Natural killer cell treated with Interleukin-12 subunit alpha and Interleukin-12 subunit beta and Interleukin-15 and Interleukin-18, amount 100 ng/mL, for 72 hours (primary cell): Measurements from ENCODE around the gene VPS13A. TPM values are rescaled to one million over a fixed set of nuclear protein-coding genes. Genes with fewer than 3 reads are reported as not detected.
A peak's percentile ranks its signal among the peaks of the same experiment; 100 is the strongest.

ENCODE experiments used
- ATAC-seq, 2 donors: fragments of 150-1000 bp; cut with Tn5 transposase in 1 of 2; sonication (Bioruptor Pico), chemical (Tn5 transposase) in 1 of 2; 2 replicates each; pipeline ENCODE4 v1.10.0; 2021
- DNase-seq: peaks from one replicate; pipeline ENCODE4 v3.0.0; 2022; ENCODE audit warnings: low spot score
- H3K27ac Mint-ChIP-seq, 2 donors: 1 replicate in 1 of 2; 2 replicates in 1 of 2; pipeline ENCODE4 v1.8.0; 2022; ENCODE audit warnings: mixed read lengths in 2 of 2, mild to moderate bottlenecking in 1 of 2, moderate library complexity in 1 of 2
- H3K27me3 Mint-ChIP-seq, 2 donors: 1 replicate in 1 of 2; 2 replicates in 1 of 2; pipeline ENCODE4 v1.8.0; 2022; ENCODE audit warnings: mixed read lengths in 2 of 2
- H3K36me3 Mint-ChIP-seq: one replicate; pipeline ENCODE4 v1.8.0; 2022; ENCODE audit warnings: mixed read lengths
- H3K4me1 Mint-ChIP-seq, 2 donors: 1 replicate in 1 of 2; 2 replicates in 1 of 2; pipeline ENCODE4 v1.8.0; 2022; ENCODE audit warnings: low read depth in 2 of 2, mixed read lengths in 2 of 2, mild to moderate bottlenecking in 1 of 2
- H3K4me3 Mint-ChIP-seq: one replicate; pipeline ENCODE4 v1.8.0; 2022; ENCODE audit warnings: mixed read lengths
- H3K9me3 Mint-ChIP-seq: 2 replicates; pipeline ENCODE4 v1.8.0; 2022; ENCODE audit warnings: mixed read lengths
- total RNA-seq, 2 donors: library from RNA; stranded (reverse); gene quantifications; one replicate each; pipeline ENCODE4 v1.2.3, GENCODE V29; 2022

Gene VPS13A
- total RNA-seq, 2 donors from 2014 or later: 34.2 to 60.9 TPM

DNA sequence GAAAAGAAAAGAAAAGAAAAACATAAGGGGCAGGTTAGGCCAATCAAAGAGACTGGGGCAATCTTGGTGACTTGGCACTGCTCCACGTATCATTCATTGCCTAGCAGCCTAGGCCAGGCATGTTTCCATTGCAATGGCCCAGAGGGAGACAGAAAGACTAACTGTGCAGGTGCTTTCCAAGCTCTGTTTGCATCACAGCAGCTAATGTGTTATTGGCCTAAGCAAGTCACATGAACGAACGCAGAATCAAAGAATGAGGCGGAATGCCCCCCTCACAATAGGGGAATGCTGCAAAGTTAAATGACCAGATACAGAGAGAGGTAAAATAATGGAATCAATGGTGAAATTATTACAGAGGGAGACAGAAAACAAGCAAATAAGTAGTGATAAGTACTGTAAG lies 11.1 kb upstream of the VPS13A start:
- H3K36me3 Mint-ChIP-seq: no peaks in the 10 kb centered on the region
- ATAC-seq (no peak), DNase-seq (no peak)
- H3K4me1 Mint-ChIP-seq: no peaks in the 10 kb centered on the region
- no peak overlapping the region for H3K4me3 Mint-ChIP-seq
- H3K27me3 Mint-ChIP-seq: peaks cover 1 to 3% of the 10 kb centered on the region in 2 donors
- H3K27ac Mint-ChIP-seq: no peak overlapping the region
- H3K9me3 Mint-ChIP-seq: no peaks in the 10 kb centered on the region

DNA sequence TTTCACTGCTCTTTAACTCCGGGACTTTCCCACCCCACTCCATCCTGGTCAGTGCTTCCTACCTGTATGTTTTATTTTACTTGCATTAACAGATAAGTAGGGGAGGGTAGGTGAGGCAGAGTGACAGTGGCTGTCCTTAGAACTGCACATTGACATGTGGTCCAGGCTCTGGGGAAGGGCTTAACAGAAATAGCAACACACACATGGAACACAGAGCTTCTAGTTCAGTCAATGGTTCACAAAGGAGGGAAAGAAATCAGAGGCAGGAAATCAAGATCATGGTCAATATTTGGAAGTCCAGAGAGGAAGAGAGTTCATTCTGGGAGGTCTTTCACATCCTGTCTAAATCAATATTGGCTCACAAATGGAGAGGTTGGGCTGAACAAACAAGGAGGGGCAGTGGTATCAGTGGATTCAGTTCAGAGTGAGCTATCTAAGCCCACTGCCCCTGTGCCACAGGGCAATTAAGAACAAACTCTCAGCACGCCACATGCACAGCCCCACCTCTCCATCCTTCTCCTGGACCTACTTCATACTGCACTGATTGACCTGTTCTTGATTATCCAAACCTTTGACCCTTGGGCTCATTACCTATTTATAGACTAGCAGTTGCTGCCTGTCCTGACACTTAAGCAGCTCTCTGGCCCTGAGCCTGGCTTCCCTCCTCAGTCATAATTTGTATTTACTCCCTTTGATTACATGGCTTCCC lies 6.2 kb upstream of the VPS13A start:
- Mint-ChIP-seq H3K9me3 (no peaks in the 10 kb centered on the region), H3K36me3 (no peaks in the 10 kb centered on the region)
- peak in 1 of 2 donors; percentile 55 for ATAC-seq

DNA sequence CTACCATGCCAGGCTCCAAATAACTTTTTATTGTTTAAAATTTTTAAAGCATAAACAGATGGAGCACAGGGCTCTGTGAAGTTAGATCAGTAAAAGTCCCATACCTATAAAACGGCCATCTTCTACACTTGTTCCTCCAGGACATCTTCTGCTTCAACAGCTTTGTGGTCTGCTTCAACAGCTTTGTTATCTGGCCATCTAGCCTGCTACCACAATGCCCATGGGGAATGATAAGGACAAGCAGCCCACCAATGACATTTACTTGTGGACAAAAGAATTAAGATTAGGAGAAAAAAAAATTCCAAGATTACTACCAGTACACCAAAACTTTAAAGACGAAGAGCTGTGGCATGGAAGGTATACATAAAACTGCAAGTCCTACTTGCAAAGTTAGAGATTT lies 2.2 kb upstream of the VPS13A start:
- Mint-ChIP-seq H3K27me3 (no peaks in the 10 kb centered on the region), H3K4me3 (no peak overlapping the region), H3K36me3 (no peaks in the 10 kb centered on the region), H3K27ac (no peak overlapping the region), H3K9me3 (no peaks in the 10 kb centered on the region), H3K4me1 (peaks cover 19 to 20% of the 10 kb centered on the region in 2 donors)
- ATAC-seq (no peak), DNase-seq (no peak)

More for the DNA sequence above, 6.2 kb upstream of the VPS13A start:
- Mint-ChIP-seq H3K4me1 (no peaks in the 10 kb centered on the region), H3K4me3 (no peak overlapping the region), H3K27ac (no peak overlapping the region), H3K27me3 (no peaks in the 10 kb centered on the region)
- no peak for DNase-seq

- H3K27me3 Mint-ChIP-seq: no peaks in the 10 kb centered on the region
- ATAC-seq (no peak), DNase-seq (no peak)
- H3K36me3 Mint-ChIP-seq: no peaks in the 10 kb centered on the region
- no peak overlapping the region for H3K4me3 Mint-ChIP-seq
- H3K4me1 Mint-ChIP-seq: peaks cover 19 to 20% of the 10 kb centered on the region in 2 donors
- no peak overlapping the region for H3K27ac Mint-ChIP-seq
- no peaks in the 10 kb centered on the region for H3K9me3 Mint-ChIP-seq
Measured at GRCh38 chr9:77176106-77176505, 1.2 kb upstream of the VPS13A start.

GRCh38 chr9:77176686-77177142 lies 620 bp upstream of the VPS13A start:
- H3K4me3 Mint-ChIP-seq: peak overlapping the region; percentile 98
- DNase-seq: no peak
- peak overlapping the region; percentile 54 to 90 for H3K27ac Mint-ChIP-seq
- no peak for ATAC-seq
- no peaks in the 10 kb centered on the region for H3K27me3 Mint-ChIP-seq
- no peaks in the 10 kb centered on the region for H3K36me3 Mint-ChIP-seq
- H3K4me1 Mint-ChIP-seq: peaks cover 19 to 20% of the 10 kb centered on the region in 2 donors
- H3K9me3 Mint-ChIP-seq: no peaks in the 10 kb centered on the region

DNA sequence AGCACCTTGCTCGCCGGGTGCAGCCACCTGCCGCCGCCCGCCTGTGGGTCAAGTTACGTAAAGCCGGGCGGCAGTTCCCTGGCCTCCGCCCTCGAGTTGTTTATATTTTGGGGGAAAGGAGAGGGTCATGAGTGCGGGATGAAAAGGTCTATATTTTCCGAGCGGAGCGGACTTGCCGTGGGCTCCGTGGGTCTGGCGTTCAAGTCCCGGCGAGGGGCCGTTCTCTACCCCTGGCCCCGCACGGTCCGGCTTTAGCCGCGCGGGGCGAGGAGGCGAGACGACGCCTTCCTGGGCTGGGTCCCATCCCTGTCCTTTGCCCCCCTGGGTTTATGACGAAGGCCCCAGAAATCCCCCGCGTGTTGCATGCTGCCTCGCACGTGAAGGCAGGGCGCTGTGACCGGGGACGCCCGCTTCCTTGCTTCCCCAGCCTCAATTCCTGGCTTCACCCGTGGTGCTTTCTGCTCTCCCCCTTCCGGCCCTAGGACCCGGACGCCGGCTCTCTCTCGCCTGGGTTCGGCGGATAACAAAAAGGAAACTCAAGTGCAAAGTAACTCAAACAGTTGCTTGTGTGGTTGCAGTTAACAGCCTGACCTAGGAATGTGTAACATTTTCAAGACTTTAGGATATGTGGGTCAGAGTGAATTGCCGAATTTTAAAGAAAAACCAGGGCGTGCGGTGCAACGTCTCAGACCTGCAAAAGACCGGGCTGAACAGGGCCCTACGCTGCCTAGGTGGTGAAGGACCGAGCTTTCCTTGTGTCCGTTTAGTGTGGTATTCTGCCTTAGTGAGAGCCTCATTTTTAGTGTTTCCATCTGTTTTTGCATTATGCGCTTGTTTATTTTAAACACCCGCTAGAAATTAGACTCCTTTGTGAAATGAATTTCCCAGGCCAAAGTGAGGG lies 810 bp downstream of the VPS13A start:
- DNase-seq (peak; percentile 73), ATAC-seq (peak; percentile 10 to 20)
- Mint-ChIP-seq H3K4me1 (peaks cover 19 to 20% of the 10 kb centered on the region in 2 donors), H3K9me3 (no peaks in the 10 kb centered on the region), H3K27ac (peak overlapping the region; percentile 86 to 90), H3K27me3 (no peaks in the 10 kb centered on the region), H3K4me3 (peak overlapping the region; percentile 98), H3K36me3 (no peaks in the 10 kb centered on the region)

- DNase-seq (no peak), ATAC-seq (no peak)
- H3K4me1 Mint-ChIP-seq: peaks cover 19 to 20% of the 10 kb centered on the region in 2 donors
- peak overlapping the region; percentile 98 for H3K4me3 Mint-ChIP-seq
- no peak overlapping the region for H3K27ac Mint-ChIP-seq
- H3K9me3 Mint-ChIP-seq: no peaks in the 10 kb centered on the region
- no peaks in the 10 kb centered on the region for H3K27me3 Mint-ChIP-seq
- H3K36me3 Mint-ChIP-seq: no peaks in the 10 kb centered on the region
Measured at GRCh38 chr9:77180056-77180455, 2.7 kb downstream of the VPS13A start.

DNA sequence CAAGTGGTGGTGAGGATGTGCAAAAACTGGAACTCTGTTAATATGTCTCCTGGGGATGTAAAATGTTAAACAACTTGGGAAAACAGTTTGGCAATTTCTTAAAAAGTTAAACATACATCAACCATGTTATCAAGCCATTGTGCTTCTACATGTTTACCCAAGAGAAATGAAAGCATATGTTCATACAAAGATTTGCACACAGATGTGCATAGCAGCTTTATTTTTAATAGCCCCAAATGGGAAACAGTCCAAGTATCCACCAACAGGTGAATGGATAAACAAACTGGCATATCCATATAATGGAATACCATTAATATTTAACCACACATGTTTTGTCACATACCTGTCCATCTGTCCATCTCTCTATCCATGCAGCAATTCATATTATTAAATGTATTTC lies 6.2 kb downstream of the VPS13A start:
- Mint-ChIP-seq H3K27ac (no peak overlapping the region), H3K4me3 (no peak overlapping the region), H3K36me3 (no peaks in the 10 kb centered on the region), H3K9me3 (peaks cover 3% of the 10 kb centered on the region), H3K27me3 (no peaks in the 10 kb centered on the region), H3K4me1 (peaks cover 22 to 25% of the 10 kb centered on the region in 2 donors)
- ATAC-seq (no peak), DNase-seq (no peak)

DNA sequence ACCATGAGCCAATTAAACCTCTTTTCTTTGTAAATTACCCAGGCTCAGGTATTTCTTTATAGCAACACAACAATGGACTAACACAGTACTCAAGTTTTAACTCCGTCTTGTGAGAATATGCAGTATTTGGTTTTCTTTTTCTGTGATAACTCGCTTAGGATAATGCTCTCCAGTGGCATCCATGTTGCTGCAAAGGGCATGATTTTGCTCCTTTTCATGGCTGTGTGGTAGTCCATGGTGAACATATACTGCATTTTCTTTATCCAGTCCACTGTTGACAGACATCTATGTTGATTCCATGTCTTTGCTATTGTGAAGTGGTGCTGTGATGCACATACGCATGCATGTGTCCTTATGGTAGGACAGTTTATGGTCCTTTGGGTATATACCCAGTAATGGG lies 10.9 kb downstream of the VPS13A start:
- no peak for DNase-seq
- H3K4me3 Mint-ChIP-seq: no peak overlapping the region
- ATAC-seq: no peak

DNA sequence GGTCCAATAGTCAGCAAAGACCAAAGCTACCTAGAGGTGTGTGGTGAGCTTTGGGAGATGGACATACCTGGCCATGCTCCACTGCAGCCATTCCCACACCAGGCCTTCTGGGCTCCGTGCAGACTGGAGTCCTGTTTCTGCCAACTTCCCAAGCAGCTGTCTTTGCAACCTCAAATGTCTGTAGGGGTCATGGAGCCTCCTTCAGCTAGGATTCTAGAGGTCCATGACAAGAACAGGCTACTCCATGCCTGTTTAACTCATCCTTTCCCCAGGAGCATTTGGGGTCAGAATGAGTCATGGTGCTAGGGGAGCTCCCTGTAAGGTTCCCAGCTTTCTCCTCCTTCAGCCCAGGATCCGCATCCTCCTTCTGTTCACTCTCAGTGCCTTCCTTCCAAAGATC lies 17.1 kb downstream of the VPS13A start:
- Mint-ChIP-seq H3K9me3 (no peaks in the 10 kb centered on the region), H3K36me3 (peaks cover under 1% of the 10 kb centered on the region), H3K4me3 (no peak overlapping the region), H3K4me1 (peaks cover 28 to 50% of the 10 kb centered on the region in 2 donors), H3K27ac (no peak overlapping the region), H3K27me3 (no peaks in the 10 kb centered on the region)
- no peak for DNase-seq
- ATAC-seq: peak in 1 of 2 donors; percentile 40

More for the DNA sequence above, 10.9 kb downstream of the VPS13A start:
- peaks cover 31 to 49% of the 10 kb centered on the region in 2 donors for H3K4me1 Mint-ChIP-seq
- H3K9me3 Mint-ChIP-seq: peaks cover 5% of the 10 kb centered on the region
- H3K36me3 Mint-ChIP-seq: peaks cover 4% of the 10 kb centered on the region
- H3K27me3 Mint-ChIP-seq: no peaks in the 10 kb centered on the region
- H3K27ac Mint-ChIP-seq: no peak overlapping the region

DNA sequence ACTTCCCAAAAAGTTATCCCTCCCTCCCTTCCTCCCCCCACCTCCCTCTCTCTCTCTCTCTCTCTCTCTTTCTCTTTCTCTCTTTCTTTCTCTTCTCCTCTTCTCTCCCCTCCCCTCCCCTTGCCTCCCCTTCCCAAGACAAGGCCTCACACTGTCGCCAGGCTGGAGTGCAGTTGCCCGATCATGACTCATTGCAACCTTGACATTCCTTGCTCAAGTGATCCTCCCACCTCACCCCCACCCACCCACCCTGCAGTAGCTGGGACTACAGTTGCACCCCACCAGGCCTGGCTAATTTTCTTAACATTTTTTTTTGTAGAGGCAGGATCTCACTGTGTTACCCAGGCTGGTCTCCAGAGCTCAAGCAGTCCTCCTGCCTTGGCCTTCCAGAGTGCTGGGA lies 32.8 kb downstream of the VPS13A start:
- Mint-ChIP-seq H3K27me3 (no peaks in the 10 kb centered on the region), H3K27ac (no peak overlapping the region), H3K36me3 (no peaks in the 10 kb centered on the region), H3K4me1 (no peaks in the 10 kb centered on the region), H3K4me3 (no peak overlapping the region), H3K9me3 (no peaks in the 10 kb centered on the region)
- no peak for DNase-seq
- no peak for ATAC-seq

DNA sequence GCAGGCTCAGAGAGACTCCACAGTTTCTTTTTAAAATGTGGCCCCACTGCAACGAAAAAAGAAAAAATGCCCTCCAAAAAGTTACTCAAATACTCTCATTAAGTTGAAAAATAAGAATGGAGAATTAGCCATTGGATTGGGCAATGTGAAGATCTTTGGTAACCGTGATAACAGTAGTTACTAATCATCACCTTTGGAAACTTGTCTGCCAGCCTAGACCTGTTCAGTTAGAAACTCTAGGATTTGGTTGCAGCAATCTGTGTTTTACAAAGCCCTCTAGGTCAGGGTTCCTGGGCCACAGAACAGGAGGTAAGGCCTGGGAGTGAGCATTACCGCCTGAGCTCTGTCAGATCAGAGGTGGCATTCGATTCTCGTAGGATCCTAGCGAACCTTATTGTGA lies 34.2 kb downstream of the VPS13A start:
- Mint-ChIP-seq H3K27ac (no peak overlapping the region), H3K9me3 (no peaks in the 10 kb centered on the region), H3K36me3 (no peaks in the 10 kb centered on the region), H3K27me3 (no peaks in the 10 kb centered on the region), H3K4me1 (no peaks in the 10 kb centered on the region), H3K4me3 (no peak overlapping the region)
- DNase-seq (no peak), ATAC-seq (no peak)

DNA sequence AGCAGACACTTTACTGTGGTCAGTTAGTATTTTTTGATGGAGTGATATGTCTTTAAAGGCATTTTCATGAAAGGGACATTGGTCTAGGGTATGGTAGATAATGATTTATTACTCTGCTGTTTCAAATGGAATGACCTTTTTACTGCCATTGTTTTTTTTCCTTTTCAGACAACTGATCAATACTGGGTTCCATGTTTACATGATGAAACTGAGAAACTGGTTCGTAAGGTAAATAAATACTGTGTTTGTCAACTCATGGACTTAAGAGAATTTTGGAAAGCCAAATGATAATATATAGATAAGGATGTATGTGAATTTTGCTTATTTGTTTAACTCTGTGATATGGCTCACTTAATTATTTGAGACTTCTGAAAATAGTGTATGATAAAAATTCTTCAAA lies 35.5 kb downstream of the VPS13A start:
- H3K36me3 Mint-ChIP-seq: no peaks in the 10 kb centered on the region
- no peak overlapping the region for H3K27ac Mint-ChIP-seq
- no peak overlapping the region for H3K4me3 Mint-ChIP-seq
- no peaks in the 10 kb centered on the region for H3K9me3 Mint-ChIP-seq
- H3K4me1 Mint-ChIP-seq: no peaks in the 10 kb centered on the region
- H3K27me3 Mint-ChIP-seq: no peaks in the 10 kb centered on the region
- ATAC-seq (no peak), DNase-seq (no peak)

DNA sequence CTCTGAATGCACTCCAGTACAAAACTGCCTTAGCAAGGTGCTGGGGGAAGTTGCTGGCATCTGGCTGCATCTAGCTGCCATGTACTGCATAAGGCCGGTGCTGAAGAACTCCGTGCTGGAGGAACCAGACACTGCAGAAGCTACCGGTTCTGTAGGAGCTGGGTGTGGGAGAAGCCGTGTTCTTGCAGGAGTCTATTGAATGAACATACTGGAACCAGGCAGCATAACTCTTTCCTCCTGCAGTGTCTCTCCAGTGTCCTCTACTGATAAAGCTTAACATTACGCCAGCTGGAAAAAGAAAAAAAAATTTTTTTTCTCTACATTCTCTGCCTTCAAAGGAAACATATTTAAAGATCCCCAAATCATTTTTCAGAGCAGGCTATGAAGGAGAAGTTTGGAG lies 38.5 kb downstream of the VPS13A start:
- DNase-seq (no peak), ATAC-seq (no peak)
- Mint-ChIP-seq H3K4me3 (no peak overlapping the region), H3K27ac (no peak overlapping the region), H3K36me3 (peaks cover 8% of the 10 kb centered on the region), H3K9me3 (no peaks in the 10 kb centered on the region), H3K27me3 (no peaks in the 10 kb centered on the region), H3K4me1 (no peaks in the 10 kb centered on the region)
